HG02840 (cell line): ENCODE results near the gene PLOD3.

Source experiments
- ATAC-seq: cut with Tn5 transposase; IDR thresholded peaks from one replicate; pipeline ENCODE4 v1.9.1; 2021; ENCODE audit warnings: mild to moderate bottlenecking, moderate library complexity, moderate number of reproducible peaks; ENCODE audit not compliant: unreplicated experiment, low FRiP score

Gene PLOD3

GRCh38 chr7:101239191-101239950, 22.0 kb upstream of the PLOD3 start:
- ATAC-seq = no peak

GRCh38 chr7:101238226-101239182, 21.1 kb upstream of the PLOD3 start:
- no peak for ATAC-seq

GRCh38 chr7:101237206-101238067, 20.1 kb upstream of the PLOD3 start, which contains the start of gene CLDN15:
CLDN15 (minus strand) TSS chr7:101237802; CDS start chr7:101237581, 221 bp downstream.
- no peak for ATAC-seq

- no peak for ATAC-seq
Observed at GRCh38 chr7:101236292-101236835, 19.0 kb upstream of the PLOD3 start.

- ATAC-seq = no peak
Observed at GRCh38 chr7:101235522-101235921, 18.1 kb upstream of the PLOD3 start.

- no peak for ATAC-seq
Observed at GRCh38 chr7:101235050-101235449, 17.7 kb upstream of the PLOD3 start.

- ATAC-seq = no peak
Observed at GRCh38 chr7:101234636-101235035, 17.3 kb upstream of the PLOD3 start.

- ATAC-seq = no peak
Observed at GRCh38 chr7:101233907-101234547, 16.6 kb upstream of the PLOD3 start.

- ATAC-seq = no peak
Observed at GRCh38 chr7:101232141-101232850, 14.9 kb upstream of the PLOD3 start.

- ATAC-seq = no peak
Observed at GRCh38 chr7:101231644-101232043, 14.3 kb upstream of the PLOD3 start.

GRCh38 chr7:101226721-101227120, 9.3 kb upstream of the PLOD3 start:
- no peak for ATAC-seq

GRCh38 chr7:101225650-101226049, 8.3 kb upstream of the PLOD3 start:
- ATAC-seq = no peak

GRCh38 chr7:101223528-101223927, 6.1 kb upstream of the PLOD3 start:
- no peak for ATAC-seq

GRCh38 chr7:101222275-101222830, 5.0 kb upstream of the PLOD3 start:
- ATAC-seq = no peak

- no peak for ATAC-seq
Observed at GRCh38 chr7:101220295-101220694, 2.9 kb upstream of the PLOD3 start.

GRCh38 chr7:101218236-101219125, 1.1 kb upstream of the PLOD3 start:
- no peak for ATAC-seq

GRCh38 chr7:101216860-101217387, 457 bp downstream of the PLOD3 start:
- ATAC-seq = peak; percentile 11
